Fibroblast of peridontal ligament (primary cell): ENCODE data around the gene SLC24A4.

Source experiments
- DNase-seq: peaks from one replicate; pipeline ENCODE4 v3.0.0-alpha.2; 2010; ENCODE audit errors: extremely low read depth

SLC24A4 gene

DNA sequence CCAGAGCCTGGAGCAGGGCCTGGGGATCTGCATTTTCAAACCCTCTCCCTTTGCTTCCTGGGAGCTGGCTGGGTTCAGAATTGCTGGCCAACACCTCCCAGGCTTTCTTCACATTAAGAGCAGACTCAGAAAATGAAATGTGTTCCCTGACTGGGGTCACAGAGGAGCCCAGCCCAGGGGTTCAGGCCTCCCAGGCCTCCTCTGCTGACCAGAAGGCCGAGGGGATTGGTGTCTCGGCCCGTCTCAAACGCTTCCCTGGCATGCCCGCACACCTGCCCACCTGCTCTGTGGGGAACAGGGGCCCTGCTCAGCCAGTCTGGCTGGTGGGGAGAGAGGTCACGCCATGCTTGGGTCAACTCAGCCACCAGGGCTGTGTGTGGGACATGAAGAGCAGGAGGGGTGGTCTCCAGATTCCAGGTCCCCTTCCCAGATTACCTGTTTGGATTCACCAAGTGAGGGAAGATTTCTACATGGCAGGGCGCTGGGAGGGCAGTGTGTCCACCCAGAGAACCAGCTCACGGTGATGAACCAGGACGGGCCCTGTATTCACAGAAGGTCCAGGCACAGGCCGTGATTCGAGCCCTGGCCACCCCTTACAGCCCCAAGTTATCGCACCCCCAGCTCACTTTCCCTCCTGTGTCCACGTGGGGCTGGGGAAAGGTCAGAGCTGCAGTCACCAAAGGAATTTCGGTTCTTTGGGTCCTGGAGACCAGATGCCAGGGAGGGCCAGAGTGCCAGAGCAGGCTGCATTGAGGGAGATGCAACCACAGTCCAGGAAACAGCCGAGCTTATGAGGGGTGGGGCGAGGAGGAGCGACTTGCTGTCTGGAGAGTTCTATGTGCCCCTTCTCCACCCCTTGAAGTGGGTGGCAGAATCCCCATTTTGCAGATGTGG lies 135.4 kb downstream of the SLC24A4 start:
- DNase-seq = no peak

GRCh38 chr14:92459030-92459949 lies 136.3 kb downstream of the SLC24A4 start:
- no peak for DNase-seq

GRCh38 chr14:92459950-92460421 lies 137.0 kb downstream of the SLC24A4 start:
- DNase-seq = no peak

- no peak for DNase-seq
These were observed 137.6 kb downstream of the SLC24A4 start for GRCh38 chr14:92460541-92460915.

- peak; percentile 52 for DNase-seq
These were observed 138.1 kb downstream of the SLC24A4 start for GRCh38 chr14:92460916-92461579.

- DNase-seq = no peak
These were observed 138.9 kb downstream of the SLC24A4 start for GRCh38 chr14:92461891-92462290.

- no peak for DNase-seq
These were observed 139.6 kb downstream of the SLC24A4 start for GRCh38 chr14:92462568-92462967.

DNA sequence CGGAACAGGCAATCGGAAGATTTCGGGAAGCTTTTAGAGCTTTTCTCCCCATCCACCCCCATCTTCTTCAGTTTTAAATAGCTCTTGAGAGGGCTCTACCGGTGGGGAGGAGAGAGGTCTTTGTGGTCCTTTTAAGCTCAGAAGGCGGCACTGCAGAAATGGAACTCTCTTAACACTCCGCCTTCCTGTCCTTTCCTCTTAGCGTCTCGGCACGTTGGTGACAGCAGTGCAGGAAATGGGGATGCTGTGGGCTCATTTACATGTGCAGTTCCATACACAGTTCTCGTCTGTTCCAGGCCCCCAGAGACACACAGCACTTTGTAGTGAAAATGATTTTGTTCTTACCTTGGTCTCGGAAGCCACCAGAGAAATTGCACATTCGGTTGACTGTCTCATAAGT lies 140.2 kb downstream of the SLC24A4 start:
- DNase-seq = no peak

DNA sequence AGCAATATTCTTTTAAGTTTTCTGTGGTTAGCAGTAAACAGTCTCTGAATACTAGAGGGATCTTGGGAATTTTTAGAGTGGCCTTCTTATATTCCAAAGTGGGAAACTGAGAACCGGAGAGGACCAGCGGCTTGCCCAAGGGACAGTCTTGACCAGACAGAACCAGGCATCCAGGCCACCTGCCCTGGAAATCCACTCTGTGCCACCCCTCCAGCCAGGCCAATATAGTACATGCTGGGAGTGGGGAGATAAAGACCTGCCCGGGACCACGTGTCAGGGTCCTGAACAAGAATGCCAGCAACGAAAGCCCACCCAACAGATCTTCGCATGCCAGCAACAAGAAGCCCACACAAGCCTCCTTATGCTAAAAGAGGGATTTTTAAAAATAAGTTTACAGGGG lies 141.2 kb downstream of the SLC24A4 start:
- DNase-seq = no peak

GRCh38 chr14:92464716-92465115 lies 141.8 kb downstream of the SLC24A4 start:
- no peak for DNase-seq

GRCh38 chr14:92465353-92466055 lies 142.5 kb downstream of the SLC24A4 start:
- no peak for DNase-seq

- DNase-seq = no peak
These were observed 143.1 kb downstream of the SLC24A4 start for GRCh38 chr14:92466059-92466458.

- DNase-seq = no peak
These were observed 146.6 kb downstream of the SLC24A4 start for GRCh38 chr14:92469515-92469914.

DNA sequence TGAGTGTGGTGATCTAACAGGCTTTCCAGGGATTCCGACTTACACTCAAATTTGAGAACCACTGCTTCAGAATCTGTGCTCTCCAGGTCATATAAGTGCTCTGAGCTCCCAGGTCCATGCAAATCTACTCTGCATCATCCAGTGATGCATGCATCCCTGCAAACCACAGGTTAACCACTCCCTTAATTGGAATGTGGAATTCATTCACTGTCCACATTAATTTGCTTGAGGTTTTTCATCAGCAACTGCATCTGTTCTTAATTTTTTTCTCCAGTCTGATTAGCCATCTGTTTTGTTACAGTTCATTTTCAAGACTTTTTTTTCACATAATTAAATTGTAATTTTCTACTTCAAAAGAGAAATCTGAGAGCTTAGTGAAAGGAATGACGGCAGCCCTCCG lies 147.2 kb downstream of the SLC24A4 start:
- DNase-seq = peak; percentile 95

GRCh38 chr14:92470811-92471210 lies 147.8 kb downstream of the SLC24A4 start:
- peak; percentile 12 for DNase-seq

DNA sequence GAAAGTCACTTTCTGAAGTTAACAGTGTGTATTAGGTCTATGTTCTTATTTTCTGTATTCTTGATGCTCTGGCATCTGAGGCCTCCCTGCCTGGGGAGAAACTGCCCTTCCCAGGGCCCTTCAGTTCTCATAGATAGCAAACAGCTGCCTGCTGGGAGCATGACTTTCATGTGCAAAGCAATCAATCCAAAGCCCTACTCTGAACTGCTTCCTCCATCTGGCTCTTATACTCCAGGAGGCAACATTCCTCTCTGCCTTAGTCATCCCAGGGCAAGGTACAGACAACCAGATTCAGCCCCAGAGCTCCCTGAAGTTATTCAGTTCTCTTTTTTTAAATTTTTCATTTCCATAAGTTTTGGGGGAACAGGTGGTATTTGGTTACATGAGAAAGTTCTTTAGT lies 149.0 kb downstream of the SLC24A4 start:
- peak; percentile 74 for DNase-seq

- DNase-seq = no peak
These were observed 149.9 kb downstream of the SLC24A4 start for GRCh38 chr14:92472860-92473259.

- DNase-seq = peak; percentile 92
These were observed 150.4 kb downstream of the SLC24A4 start for GRCh38 chr14:92473261-92473968.

DNA sequence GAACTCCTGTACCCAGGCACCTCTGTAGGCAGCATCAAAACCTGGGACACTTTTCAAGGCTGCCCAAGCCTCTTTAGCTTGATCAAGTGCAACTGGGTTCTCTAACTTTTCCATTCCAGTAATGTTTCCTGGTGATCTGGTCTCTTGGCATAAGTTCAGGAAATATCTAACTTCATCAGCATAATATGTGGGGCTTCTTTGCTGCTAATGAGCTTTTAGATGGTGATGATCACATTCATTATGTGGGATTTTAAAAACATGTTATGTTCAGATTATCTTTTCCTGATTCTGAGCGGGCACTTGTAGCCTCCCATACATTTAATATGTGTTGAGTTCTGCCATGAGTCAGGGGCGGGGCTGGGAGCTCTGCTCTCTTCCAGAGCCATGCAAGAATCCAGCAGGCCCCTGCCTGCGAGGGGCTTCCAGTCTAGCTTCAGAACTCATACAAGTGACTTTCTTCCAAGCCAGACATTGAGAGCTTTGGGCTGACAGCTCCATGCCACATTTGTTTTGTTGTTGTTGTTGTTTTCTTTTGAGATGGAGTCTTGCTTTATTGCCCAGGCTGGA lies 151.1 kb downstream of the SLC24A4 start:
- DNase-seq = no peak

DNA sequence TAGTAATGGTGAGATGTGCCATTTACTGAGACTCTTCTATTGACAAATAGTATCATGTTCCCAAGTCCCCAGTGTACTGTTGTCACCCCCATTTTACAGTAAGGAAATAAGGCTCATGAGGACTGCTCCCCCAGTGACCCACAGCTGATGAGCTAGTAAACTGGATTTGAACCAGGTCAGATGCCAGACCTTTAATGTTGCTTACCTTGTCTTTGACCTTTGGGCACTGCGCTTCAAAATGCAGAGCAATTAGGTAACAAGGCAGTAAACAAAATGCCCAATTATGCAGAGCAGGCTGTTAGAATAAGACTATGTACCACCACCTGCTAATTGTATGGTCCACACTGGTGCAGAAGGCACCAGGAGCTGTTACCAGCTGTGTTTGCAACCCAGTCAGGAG lies 152.1 kb downstream of the SLC24A4 start:
- no peak for DNase-seq
